GM12872 (cell line): ENCODE data around the gene TRAF2.

Source experiments
- CTCF ChIP-seq: IDR thresholded peaks from 3 replicates; pipeline ENCODE4 v1.5.1; 2011; ENCODE audit warnings: low read depth, mild to moderate bottlenecking, low read length, moderate library complexity; ENCODE audit not compliant: insufficient read depth

The TRAF2 gene

GRCh38 chr9:136899196-136899595 lies 12.9 kb downstream of the TRAF2 start:
- peak; percentile 27; the same call in 1 of the 3 replicates for TF ChIP-seq CTCF

GRCh38 chr9:136900556-136900955 lies 14.2 kb downstream of the TRAF2 start:
- no peak for TF ChIP-seq CTCF

GRCh38 chr9:136900988-136901515 lies 14.7 kb downstream of the TRAF2 start:
- no peak for TF ChIP-seq CTCF

DNA sequence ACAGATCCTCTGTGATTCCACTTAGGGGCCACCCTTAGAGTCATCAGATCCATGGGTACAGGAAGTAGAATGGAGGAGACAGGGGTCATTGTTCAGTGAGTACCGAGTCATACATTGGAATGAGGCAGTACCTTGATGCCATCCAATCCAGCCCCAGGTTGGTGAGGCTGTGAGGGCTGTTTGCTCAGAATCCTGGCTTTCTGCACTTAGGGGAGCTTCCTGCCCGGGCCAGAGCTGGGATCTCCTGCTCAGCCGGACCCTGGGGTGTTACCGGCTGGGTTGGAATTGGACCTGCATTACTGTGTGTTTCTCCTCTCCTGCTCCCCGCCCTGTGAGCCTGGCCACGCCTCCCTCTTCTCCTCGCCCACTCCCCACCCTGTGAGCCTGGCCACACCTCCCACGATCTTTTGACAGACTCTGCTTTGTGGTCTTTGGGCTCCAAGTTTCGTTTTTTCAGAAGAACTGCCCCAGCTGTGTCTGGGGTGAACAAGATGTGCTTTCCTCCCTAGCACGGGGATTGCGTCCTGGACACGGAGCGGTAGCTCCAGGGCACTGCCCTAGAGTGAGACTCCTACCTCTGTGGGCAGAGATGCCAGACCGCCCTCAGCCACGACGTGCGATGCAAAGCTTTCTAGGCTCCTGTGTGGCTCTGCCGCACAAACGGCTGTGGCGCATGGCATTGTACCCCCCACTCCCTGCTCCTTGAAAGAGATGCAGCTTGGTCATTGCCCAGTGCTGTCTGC lies 15.4 kb downstream of the TRAF2 start:
- no peak for TF ChIP-seq CTCF

DNA sequence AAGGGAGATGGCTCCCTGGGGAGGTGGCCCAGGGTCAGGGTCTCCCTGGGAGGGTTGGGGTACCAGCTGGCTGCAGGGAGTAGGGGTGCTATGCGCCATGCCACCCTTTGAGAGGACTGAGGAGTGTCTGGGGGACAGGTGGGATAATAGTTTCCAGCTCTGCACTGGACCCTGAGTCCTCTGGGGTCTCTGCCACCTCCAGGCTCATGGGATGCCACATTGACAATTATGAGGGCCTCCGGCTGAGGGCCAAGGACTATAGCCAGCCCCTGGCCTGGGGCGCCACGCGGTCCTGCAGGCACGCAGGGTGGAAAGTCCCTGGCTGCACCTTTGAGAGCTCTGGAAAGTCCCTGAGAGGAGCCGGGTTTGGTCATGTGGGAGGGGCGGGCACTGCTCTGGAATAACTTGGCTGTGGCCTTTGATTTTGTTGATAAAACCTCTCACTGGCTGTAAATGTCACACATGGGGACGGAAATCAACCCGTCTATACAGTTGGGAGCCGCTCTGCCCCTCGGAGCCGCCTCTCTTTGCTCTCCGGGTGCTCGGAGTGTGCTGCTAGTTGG lies 16.0 kb downstream of the TRAF2 start:
- TF ChIP-seq CTCF = no peak

DNA sequence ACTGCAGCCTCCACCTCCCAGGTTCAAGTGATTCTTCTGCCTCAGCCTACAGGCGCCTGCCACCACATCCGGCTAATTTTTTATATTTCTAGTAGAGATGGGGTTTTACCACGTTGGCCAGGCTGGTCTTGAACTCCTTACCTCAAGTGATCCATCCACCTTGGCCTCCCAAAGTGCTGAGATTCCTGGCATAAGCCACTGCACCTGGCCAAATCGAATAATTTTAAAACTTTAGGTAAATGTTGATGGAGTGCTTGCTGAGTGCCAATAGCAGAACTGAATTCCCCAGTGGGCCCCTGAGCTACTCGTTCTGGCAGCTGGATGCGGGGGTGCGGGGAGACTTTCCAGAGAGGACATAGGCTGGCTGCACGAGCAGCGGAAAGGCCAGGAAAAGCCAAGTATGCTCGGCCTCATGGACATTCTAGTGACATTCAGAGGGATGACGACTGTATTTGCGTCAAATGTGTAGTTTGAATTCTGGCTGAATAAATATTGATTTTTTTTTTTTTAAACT lies 16.8 kb downstream of the TRAF2 start:
- no peak for TF ChIP-seq CTCF

- TF ChIP-seq CTCF = no peak
These were observed 19.9 kb downstream of the TRAF2 start for GRCh38 chr9:136906266-136906665.
